B cell (primary cell): ENCODE data around the gene SAMD4A.

Source experiments
- EZH2 ChIP-seq: IDR thresholded peaks from 2 replicates; pipeline ENCODE4 v1.6.1; 2012; ENCODE audit warnings: borderline replicate concordance, low read depth, mild to moderate bottlenecking, moderate library complexity, low read length; ENCODE audit not compliant: insufficient read depth, poor library complexity, severe bottlenecking
- TF ChIP-seq, protein P1 (sequence below): fragments of 200-600 bp; IDR thresholded peaks from one replicate; pipeline ENCODE4 v1.8.0; 2022; ENCODE audit warnings: antibody characterized with exemption, mild to moderate bottlenecking

DNA sequence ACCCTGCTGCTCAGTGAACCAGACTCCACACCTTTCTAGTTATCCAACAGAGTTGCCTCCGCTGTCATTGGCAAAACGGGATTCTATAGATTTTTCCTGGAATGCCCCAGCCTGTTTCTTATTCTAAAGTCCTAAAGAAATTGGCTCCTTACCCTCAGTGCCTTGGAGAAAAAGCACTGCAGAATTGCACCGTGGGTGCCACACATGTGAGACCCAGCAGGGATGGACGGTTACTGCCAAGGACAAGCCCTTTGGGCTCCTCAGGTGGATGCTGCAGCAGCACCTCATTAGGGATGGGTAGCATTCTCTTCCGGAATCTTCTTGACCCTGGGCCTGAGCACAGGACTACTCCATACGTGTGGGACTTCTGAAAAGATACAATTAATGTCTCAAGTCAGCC, 214.2 kb downstream of the SAMD4A start:
- TF ChIP-seq, protein P1, sequence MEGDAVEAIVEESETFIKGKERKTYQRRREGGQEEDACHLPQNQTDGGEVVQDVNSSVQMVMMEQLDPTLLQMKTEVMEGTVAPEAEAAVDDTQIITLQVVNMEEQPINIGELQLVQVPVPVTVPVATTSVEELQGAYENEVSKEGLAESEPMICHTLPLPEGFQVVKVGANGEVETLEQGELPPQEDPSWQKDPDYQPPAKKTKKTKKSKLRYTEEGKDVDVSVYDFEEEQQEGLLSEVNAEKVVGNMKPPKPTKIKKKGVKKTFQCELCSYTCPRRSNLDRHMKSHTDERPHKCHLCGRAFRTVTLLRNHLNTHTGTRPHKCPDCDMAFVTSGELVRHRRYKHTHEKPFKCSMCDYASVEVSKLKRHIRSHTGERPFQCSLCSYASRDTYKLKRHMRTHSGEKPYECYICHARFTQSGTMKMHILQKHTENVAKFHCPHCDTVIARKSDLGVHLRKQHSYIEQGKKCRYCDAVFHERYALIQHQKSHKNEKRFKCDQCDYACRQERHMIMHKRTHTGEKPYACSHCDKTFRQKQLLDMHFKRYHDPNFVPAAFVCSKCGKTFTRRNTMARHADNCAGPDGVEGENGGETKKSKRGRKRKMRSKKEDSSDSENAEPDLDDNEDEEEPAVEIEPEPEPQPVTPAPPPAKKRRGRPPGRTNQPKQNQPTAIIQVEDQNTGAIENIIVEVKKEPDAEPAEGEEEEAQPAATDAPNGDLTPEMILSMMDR: no peak
- no peak for TF ChIP-seq EZH2
